Esophagus squamous epithelium (tissue), 5 donors: Measurements from ENCODE around the gene PGLYRP4. TPM values are rescaled to one million over a fixed set of nuclear protein-coding genes. Genes with fewer than 3 reads are reported as not detected.
A peak's percentile ranks its signal among the peaks of the same experiment; 100 is the strongest.

ENCODE experiments used
- DNase-seq: peaks from one replicate; lab custom pipeline; 2025; lab: John Stamatoyannopoulos, UW
- H3K27ac ChIP-seq, 4 donors: fragments of 200-600 bp; sonication (generic); one replicate each; pipeline ENCODE4 v1.5.1; 2016 to 2019; ENCODE audit warnings: mild to moderate bottlenecking in 1 of 4
- H3K27me3 ChIP-seq, 4 donors: fragments of 200-600 bp; sonication (generic); 1 replicate in 3 of 4; 2 replicates in 1 of 4; pipeline versions ENCODE4 v1.5.1 to v1.6.0; 2017 to 2021; ENCODE audit warnings: antibody characterized with exemption in 1 of 4
- H3K36me3 ChIP-seq, 3 donors: fragments of 200-600 bp; sonication (generic); one replicate each; pipeline ENCODE4 v1.5.1; 2016 to 2019
- H3K4me1 ChIP-seq, 3 donors: fragments of 200-600 bp; sonication (generic); one replicate each; pipeline ENCODE4 v1.5.1; 2017 to 2019
- H3K4me3 ChIP-seq, 4 donors: fragments of 200-600 bp; sonication (generic); 1 replicate in 3 of 4; 2 replicates in 1 of 4; pipeline ENCODE4 v1.5.1; 2016 to 2019; ENCODE audit warnings: mild to moderate bottlenecking in 2 of 4, moderate library complexity in 1 of 4
- H3K9me3 ChIP-seq, 3 donors: fragments of 200-600 bp; sonication (generic); one replicate each; pipeline ENCODE4 v1.5.1; 2016 to 2019
- POLR2A ChIP-seq, 4 donors: fragments of 450-650 bp; IDR thresholded peaks; one replicate each; pipeline ENCODE4 v1.6.1; 2017; ENCODE audit warnings: antibody characterized with exemption in 4 of 4, mild to moderate bottlenecking in 4 of 4, moderate library complexity in 3 of 4
- WGBS, 2 donors: methylation state at CpG; one replicate each; pipeline ENCODE4 v1.1.5; 2018; 5-methylcytosine and 5-hydroxymethylcytosine counted together
- intact Hi-C: fragments of 100-400 bp; cut with DNase I; formaldehyde crosslinking; loops from one replicate; pipeline ENCODE4 v1.15.0; 2022
- total RNA-seq, 4 donors: library from RNA; depleted of rRNA; stranded (reverse); fragments of >200 nt; gene quantifications; one replicate each; pipeline ENCODE4 v1.1.0, GENCODE V29; 2016
- TF ChIP-seq, protein P1 (sequence below), 6 experiments: fragments of 450-650 bp in 4 of 6; fragments of 200-600 bp in 2 of 6; sonication (generic) in 2 of 6; IDR thresholded peaks; one replicate each; pipeline ENCODE4 v1.5.1; 2016 to 2019; ENCODE audit warnings: antibody characterized with exemption in 6 of 6, mild to moderate bottlenecking in 4 of 6, moderate library complexity in 4 of 6
- donor health status: DM: yes; HTN: yes; CAD: no.

The PGLYRP4 gene
- total RNA-seq, 4 donors from 2014 or later: 4.2 to 15.1 (median 6.9) TPM

DNA sequence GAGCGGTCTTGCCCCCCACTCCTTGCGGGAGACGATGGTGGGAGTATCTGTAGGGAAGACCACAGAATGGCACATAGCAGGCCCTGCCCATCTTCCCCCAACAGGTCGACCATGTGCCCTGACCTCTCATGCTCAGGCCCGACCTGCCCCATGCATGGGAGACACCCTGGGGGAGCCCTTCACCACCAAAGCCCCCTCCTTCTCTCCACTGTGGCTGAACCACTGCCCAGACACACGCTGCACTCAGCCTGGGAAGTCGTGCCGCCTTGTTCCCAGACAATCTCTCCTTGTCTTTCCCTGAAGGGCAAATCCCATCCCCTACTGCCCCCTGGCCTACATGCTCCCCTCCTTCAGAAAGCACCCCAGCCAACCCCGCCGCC is 41.4 kb downstream of the PGLYRP4 start:
- WGBS, 2 donors: 60 to 87% methylated on average over 4 to 7 of the region's 10 CpGs
- TF ChIP-seq POLR2A (IDR thresholded peaks at IDR 0.05): no peak
- TF ChIP-seq, protein P1, sequence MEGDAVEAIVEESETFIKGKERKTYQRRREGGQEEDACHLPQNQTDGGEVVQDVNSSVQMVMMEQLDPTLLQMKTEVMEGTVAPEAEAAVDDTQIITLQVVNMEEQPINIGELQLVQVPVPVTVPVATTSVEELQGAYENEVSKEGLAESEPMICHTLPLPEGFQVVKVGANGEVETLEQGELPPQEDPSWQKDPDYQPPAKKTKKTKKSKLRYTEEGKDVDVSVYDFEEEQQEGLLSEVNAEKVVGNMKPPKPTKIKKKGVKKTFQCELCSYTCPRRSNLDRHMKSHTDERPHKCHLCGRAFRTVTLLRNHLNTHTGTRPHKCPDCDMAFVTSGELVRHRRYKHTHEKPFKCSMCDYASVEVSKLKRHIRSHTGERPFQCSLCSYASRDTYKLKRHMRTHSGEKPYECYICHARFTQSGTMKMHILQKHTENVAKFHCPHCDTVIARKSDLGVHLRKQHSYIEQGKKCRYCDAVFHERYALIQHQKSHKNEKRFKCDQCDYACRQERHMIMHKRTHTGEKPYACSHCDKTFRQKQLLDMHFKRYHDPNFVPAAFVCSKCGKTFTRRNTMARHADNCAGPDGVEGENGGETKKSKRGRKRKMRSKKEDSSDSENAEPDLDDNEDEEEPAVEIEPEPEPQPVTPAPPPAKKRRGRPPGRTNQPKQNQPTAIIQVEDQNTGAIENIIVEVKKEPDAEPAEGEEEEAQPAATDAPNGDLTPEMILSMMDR (IDR thresholded peaks at IDR 0.05): no peak
- no peak for DNase-seq
- no peaks in the 10 kb centered on the region for H3K9me3 ChIP-seq
- H3K27me3 ChIP-seq: peaks cover 0 to 4% (median 0%) of the 10 kb centered on the region in 4 donors
- H3K36me3 ChIP-seq: peaks cover 0 to 61% (median 0%) of the 10 kb centered on the region in 3 donors
- H3K4me3 ChIP-seq: no peak overlapping the region
- H3K27ac ChIP-seq: no peak overlapping the region
- intact Hi-C loops: no loop called here
- peaks cover 0 to 12% (median 0%) of the 10 kb centered on the region in 3 donors for H3K4me1 ChIP-seq

DNA sequence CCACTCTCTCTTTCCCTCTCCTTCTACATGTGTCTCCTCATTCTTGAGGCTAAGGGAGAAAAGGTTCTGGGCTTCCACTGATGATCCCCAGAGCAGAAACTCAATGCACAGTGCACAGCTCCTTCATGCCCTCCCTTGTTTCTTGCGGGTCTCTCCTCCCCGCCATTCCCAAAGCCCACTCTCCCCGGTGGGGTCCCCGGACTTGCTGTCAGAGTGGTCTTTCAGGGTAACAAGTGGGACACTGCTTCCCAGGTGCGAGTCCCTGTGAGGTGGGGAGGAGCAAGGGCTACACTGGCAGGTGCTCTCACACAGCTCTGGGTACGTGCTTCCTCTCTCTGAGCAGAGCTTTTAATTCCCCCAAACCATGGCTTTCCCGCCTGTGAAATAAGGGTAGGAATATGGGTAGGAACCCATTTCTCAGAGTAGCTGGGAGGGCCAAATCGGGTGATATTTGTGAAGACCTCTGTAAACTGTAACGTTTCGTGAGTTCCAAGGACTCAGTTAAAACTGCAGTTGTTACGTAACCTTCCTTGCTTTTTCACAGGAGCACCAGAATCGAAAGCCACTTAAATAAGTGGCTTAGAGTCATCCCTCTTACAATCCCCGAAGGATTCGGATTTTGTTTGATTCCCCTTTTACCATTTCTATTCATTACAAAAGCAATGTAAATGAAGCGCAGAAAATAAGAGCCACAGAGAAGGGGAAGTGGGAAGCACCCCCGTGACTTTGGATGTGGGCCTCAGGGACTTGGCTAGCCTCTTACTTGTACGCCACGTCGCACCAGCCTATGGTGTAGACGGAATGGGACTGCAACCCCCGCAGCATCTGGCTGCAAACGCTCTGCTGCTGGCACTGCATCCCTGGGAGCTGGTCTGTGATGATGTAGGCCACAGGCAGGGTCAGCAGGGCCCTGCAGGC is 42.1 kb downstream of the PGLYRP4 start:
- no peak overlapping the region for H3K4me3 ChIP-seq
- DNase-seq: no peak
- peaks cover 0 to 12% (median 0%) of the 10 kb centered on the region in 3 donors for H3K4me1 ChIP-seq
- peaks cover 0 to 66% (median 0%) of the 10 kb centered on the region in 3 donors for H3K36me3 ChIP-seq
- intact Hi-C loops: no loop called here
- H3K27ac ChIP-seq: no peak overlapping the region
- peaks cover 0 to 4% (median 0%) of the 10 kb centered on the region in 4 donors for H3K27me3 ChIP-seq
- no peaks in the 10 kb centered on the region for H3K9me3 ChIP-seq
- TF ChIP-seq POLR2A (IDR thresholded peaks at IDR 0.05): no peak
- TF ChIP-seq, protein P1 (IDR thresholded peaks at IDR 0.05): no peak
- WGBS, 2 donors: 78 to 87% methylated on average over 18 to 19 of the region's 22 CpGs

DNA sequence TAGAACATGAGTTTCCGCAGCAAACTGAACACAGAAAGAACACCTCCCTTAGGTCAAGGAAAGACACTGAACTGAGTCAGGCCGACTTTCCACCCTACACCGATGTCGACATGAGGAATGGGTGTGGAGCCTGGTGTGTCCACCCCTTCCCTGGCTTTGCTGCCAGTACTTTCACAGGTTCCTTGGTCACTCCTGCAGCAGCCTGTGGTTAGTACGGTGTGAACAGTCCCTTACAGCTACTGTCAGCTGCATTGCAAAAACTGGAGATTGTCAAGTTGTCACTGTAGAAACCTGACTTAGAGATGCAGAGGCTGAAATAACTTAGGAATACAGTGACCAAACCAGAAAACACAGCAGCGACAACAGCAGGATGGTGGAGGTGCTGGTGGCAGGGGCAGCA is 43.0 kb downstream of the PGLYRP4 start:
- Histone ChIP-seq H3K4me1 (peaks cover 0 to 4% (median 0%) of the 10 kb centered on the region in 3 donors), H3K36me3 (peaks cover 0 to 75% (median 0%) of the 10 kb centered on the region in 3 donors), H3K27me3 (peaks cover 0 to 4% (median 0%) of the 10 kb centered on the region in 4 donors), H3K4me3 (no peak overlapping the region), H3K9me3 (no peaks in the 10 kb centered on the region), H3K27ac (no peak overlapping the region)
- WGBS, 2 donors: 79 to 89% methylated on average over 6 of the region's 6 CpGs
- DNase-seq: no peak
- no peak for TF ChIP-seq POLR2A (IDR thresholded peaks at IDR 0.05)
- TF ChIP-seq, protein P1 (IDR thresholded peaks at IDR 0.05): no peak
- intact Hi-C loops: no loop called here

DNA sequence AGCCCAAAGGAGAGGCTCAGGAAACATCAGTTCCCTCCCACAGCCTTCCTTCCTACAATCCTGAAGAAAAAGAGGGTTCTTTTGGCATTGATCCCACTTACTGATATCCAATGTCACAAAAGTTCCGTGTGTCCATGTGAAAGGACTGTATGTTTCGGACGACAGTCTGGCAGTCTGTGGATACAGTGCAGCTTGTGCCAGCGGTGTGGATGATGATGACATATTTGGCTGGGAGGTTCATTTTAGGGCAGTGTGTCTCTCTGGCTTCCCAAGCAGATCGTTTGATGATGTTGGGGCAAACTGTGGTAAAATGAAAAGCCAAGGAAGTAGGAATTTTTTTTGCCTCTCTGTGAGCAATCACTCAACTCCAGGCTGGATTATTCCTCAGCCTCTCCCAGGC is 46.3 kb downstream of the PGLYRP4 start:
- Histone ChIP-seq H3K36me3 (peaks cover 0 to 73% (median 0%) of the 10 kb centered on the region in 3 donors), H3K4me1 (no peaks in the 10 kb centered on the region), H3K4me3 (no peak overlapping the region), H3K27me3 (peaks cover 0 to 4% (median 0%) of the 10 kb centered on the region in 4 donors), H3K27ac (no peak overlapping the region), H3K9me3 (no peaks in the 10 kb centered on the region)
- TF ChIP-seq POLR2A (IDR thresholded peaks at IDR 0.05): no peak
- TF ChIP-seq, protein P1 (IDR thresholded peaks at IDR 0.05): no peak
- no peak for DNase-seq
- WGBS, 2 donors: 63 to 67% methylated on average over 5 of the region's 5 CpGs
- intact Hi-C loops: no loop called here

DNA sequence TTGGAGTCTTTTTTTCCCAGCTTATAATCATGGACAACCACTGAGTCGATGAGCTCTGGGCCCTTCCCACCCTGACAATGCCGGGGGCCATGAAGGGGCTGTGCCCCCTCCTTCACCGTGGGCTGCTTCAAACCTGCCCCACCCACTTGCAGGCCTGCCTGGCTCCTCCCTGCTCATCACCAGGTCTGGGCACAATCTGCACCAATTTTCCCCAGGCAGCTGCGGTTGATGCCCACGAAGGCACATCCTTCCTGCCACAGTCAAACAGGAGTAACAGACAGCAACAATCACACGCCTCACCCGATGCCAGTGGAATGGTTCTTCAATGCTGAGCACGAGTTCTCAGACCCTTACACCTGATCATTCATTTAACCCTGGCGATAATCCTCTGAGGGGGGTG is 54.8 kb downstream of the PGLYRP4 start:
- TF ChIP-seq, protein P1 (IDR thresholded peaks at IDR 0.05): no peak
- TF ChIP-seq POLR2A (IDR thresholded peaks at IDR 0.05): no peak
- H3K9me3 ChIP-seq: no peaks in the 10 kb centered on the region
- 54 to 59% methylated on average over 7 to 9 of the region's 9 CpGs for WGBS, 2 donors
- no peak for DNase-seq
- peak overlapping the region; percentile 85 to 95 (median 90) for H3K27ac ChIP-seq
- peaks cover 0 to 5% (median 0%) of the 10 kb centered on the region in 4 donors for H3K27me3 ChIP-seq
- H3K36me3 ChIP-seq: peaks cover 0 to 16% (median 0%) of the 10 kb centered on the region in 3 donors
- intact Hi-C loops: no loop called here
- peaks cover 8 to 63% (median 30%) of the 10 kb centered on the region in 3 donors for H3K4me1 ChIP-seq
- no peak overlapping the region for H3K4me3 ChIP-seq
